Type B pancreatic cell (in vitro differentiated cells): ENCODE measurements around the gene SNX8. TPM values are rescaled to one million over a fixed set of nuclear protein-coding genes. Genes with fewer than 3 reads are reported as not detected.

Source experiments
- DNase-seq: peaks from one replicate; pipeline ENCODE4 v3.0.0; 2021; ENCODE audit warnings: mixed read lengths; ENCODE audit not compliant: unreplicated experiment; ENCODE audit errors: extremely low spot score
- H3K27ac Mint-ChIP-seq: 2 replicates; pipeline ENCODE4 v1.8.0; 2021; ENCODE audit warnings: mild to moderate bottlenecking, mixed read lengths
- H3K27me3 Mint-ChIP-seq: 2 replicates; pipeline ENCODE4 v1.8.0; 2021; ENCODE audit warnings: mixed read lengths
- H3K36me3 Mint-ChIP-seq: 2 replicates; pipeline ENCODE4 v1.8.0; 2021; ENCODE audit warnings: mixed read lengths
- H3K4me1 Mint-ChIP-seq: one replicate; pipeline ENCODE4 v1.8.0; 2021; ENCODE audit warnings: mixed read lengths; ENCODE audit not compliant: unreplicated experiment
- H3K4me3 Mint-ChIP-seq: 2 replicates; pipeline ENCODE4 v1.8.0; 2021; ENCODE audit warnings: mild to moderate bottlenecking, mixed read lengths
- H3K9me3 Mint-ChIP-seq: 2 replicates; pipeline ENCODE4 v1.8.0; 2021; ENCODE audit warnings: mixed read lengths
- CTCF ChIP-seq: fragments of 200-600 bp; sonication (generic); conservative IDR thresholded peaks from 2 replicates; pipeline ENCODE4 v1.5.0; 2021; ENCODE audit warnings: antibody characterized with exemption, mild to moderate bottlenecking
- total RNA-seq: library from RNA; stranded (reverse); gene quantifications from 2 replicates; pipeline ENCODE4 v1.2.1, GENCODE V29; 2021; ENCODE audit warnings: low replicate concordance

The SNX8 gene
- total RNA-seq, 1 donor from 2014 or later: 29.1 TPM

DNA sequence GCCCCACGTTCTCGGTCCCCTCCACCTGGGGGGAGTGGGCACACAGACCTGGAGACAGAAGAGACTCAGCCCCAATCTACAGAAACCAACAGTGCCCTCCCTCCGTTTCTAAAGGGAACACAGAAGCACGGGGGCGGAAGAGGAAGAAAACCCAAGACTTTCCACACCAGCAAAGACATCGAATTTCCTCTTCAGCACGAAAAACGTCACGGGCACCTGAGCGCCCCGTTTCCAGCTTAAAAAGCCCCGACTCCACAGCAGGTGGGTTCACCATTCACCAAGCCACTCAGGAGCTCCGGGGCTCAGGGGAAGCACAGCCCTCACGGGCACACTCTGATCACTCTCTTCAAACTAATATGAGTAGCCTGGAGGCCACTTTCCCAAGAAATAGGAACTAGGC is 52.6 kb downstream of the SNX8 start:
- TF ChIP-seq CTCF: no peak
- Mint-ChIP-seq H3K27me3 (no peaks in the 10 kb centered on the region), H3K36me3 (peaks cover 5% of the 10 kb centered on the region), H3K4me1 (no peaks in the 10 kb centered on the region), H3K9me3 (no peaks in the 10 kb centered on the region), H3K4me3 (no peak overlapping the region), H3K27ac (no peak overlapping the region)
- no peak for DNase-seq

- Mint-ChIP-seq H3K27ac (no peak overlapping the region), H3K4me1 (no peaks in the 10 kb centered on the region), H3K9me3 (no peaks in the 10 kb centered on the region), H3K36me3 (peaks cover 5% of the 10 kb centered on the region), H3K4me3 (no peak overlapping the region), H3K27me3 (no peaks in the 10 kb centered on the region)
- TF ChIP-seq CTCF: no peak
- DNase-seq: no peak
Observed at GRCh38 chr7:2260820-2261219, 53.4 kb downstream of the SNX8 start.

DNA sequence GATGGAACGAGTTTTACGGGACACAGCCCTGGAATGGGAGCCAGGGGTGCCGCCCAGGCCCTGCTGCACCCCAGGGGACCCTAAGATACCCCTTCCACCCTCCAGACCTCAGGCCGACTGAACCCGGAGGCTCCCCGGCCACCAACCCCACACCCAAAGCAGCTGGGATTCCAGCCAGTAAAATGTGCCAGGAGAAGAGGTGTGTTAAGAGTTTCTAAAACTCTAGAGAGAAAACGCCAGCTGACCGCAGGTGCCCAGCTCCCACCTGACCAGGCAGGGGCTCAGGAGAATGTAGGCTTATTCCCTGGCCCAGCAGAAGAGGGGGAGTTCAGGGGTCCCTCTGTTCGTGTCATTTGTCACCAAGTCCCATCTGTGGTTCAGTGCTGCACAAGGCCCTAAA is 54.8 kb downstream of the SNX8 start:
- no peak overlapping the region for H3K27ac Mint-ChIP-seq

DNA sequence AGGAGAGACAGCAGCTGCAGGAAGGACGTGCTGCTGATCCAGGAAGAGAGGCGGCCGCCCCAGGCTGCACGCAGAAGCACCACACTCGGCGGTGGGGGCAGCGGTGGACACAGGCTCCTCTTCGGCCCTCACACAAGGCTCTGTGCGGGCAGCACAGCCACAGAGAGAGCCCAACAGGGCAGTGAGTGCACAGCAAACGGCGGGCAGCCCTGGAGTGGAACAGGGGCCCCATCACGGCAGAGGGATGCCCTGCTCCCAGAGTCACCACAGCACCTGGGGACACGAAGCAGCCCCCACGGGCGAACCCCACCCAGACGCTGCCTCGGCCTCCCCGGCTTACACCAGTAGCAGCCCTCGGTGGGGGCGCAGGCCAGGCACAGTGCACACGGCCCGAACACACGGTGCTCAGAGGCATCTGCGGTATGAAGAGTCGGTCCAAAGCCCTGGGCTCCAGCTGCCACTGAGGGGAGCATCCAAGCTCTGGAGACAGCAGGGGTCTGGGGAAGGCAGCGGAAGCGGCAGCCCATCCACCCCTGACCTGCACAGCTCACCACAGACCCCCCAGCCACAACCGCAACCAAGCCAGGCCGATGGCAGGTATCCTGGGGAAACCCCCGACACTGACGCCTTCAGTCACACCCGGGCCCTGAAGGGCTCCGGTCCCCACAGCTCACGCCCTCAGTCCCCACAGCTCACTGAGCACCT is 55.4 kb downstream of the SNX8 start:
- Mint-ChIP-seq H3K9me3 (no peaks in the 10 kb centered on the region), H3K4me3 (no peak overlapping the region), H3K36me3 (peaks cover 3% of the 10 kb centered on the region), H3K4me1 (no peaks in the 10 kb centered on the region), H3K27me3 (no peaks in the 10 kb centered on the region), H3K27ac (no peak overlapping the region)
- no peak for TF ChIP-seq CTCF
- DNase-seq: no peak

More for the DNA sequence above, 54.8 kb downstream of the SNX8 start:
- Mint-ChIP-seq H3K4me3 (no peak overlapping the region), H3K36me3 (peaks cover 8% of the 10 kb centered on the region), H3K27me3 (no peaks in the 10 kb centered on the region), H3K4me1 (no peaks in the 10 kb centered on the region), H3K9me3 (no peaks in the 10 kb centered on the region)
- no peak for DNase-seq
- no peak for TF ChIP-seq CTCF

DNA sequence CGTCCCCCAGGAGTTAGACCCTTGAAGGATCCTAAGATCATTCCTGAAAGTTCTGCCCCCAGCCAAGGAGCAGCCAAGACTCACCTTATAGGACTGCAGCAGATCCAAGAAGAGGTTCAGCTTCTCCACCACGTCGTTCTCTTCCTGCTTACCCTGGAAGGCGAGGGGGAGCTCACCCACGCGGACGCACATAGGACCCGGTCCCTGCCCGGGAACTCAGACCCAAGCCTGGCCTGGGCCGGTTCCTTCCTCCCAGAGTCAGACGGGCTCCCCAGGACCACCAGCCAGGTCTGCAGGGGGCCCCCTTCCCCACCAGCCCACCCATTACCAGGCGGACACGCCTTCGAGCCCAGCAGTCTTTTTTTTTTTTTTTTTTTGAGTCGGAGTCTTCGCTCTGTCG is 56.6 kb downstream of the SNX8 start:
- Mint-ChIP-seq H3K27ac (no peak overlapping the region), H3K36me3 (peaks cover 3% of the 10 kb centered on the region), H3K27me3 (no peaks in the 10 kb centered on the region), H3K4me3 (no peak overlapping the region), H3K9me3 (no peaks in the 10 kb centered on the region), H3K4me1 (no peaks in the 10 kb centered on the region)
- TF ChIP-seq CTCF: no peak
- no peak for DNase-seq
